Transverse colon (tissue), 4 donors: ENCODE measurements around the gene FREY1. TPM values are rescaled to one million over a fixed set of nuclear protein-coding genes. Genes with fewer than 3 reads are reported as not detected.
A peak's percentile ranks its signal among the peaks of the same experiment; 100 is the strongest.

Experiments used
- DNase-seq: peaks from one replicate; pipeline ENCODE4 v3.0.0-alpha.2; 2019
- H3K27ac ChIP-seq, 4 donors: fragments of 200-600 bp; sonication (generic); 2 replicates each; pipeline ENCODE4 v1.5.1; 2016 to 2018; ENCODE audit warnings: inconsistent platforms in 4 of 4
- H3K27me3 ChIP-seq: fragments of 200-600 bp; sonication (generic); 2 replicates; pipeline ENCODE4 v1.5.1; 2017; ENCODE audit warnings: inconsistent platforms
- H3K36me3 ChIP-seq, 4 donors: fragments of 200-600 bp; sonication (generic); 2 replicates each; pipeline ENCODE4 v1.5.1; 2017 to 2019; ENCODE audit warnings: inconsistent platforms in 4 of 4
- H3K4me1 ChIP-seq, 4 donors: fragments of 200-600 bp; sonication (generic); 2 replicates each; pipeline ENCODE4 v1.5.1; 2017 to 2020; ENCODE audit warnings: inconsistent platforms in 4 of 4
- H3K4me3 ChIP-seq, 4 donors: fragments of 200-600 bp; sonication (generic); 1 replicate in 1 of 4; 2 replicates in 3 of 4; pipeline versions ENCODE4 v1.5.1 to v1.6.1; 2017 to 2019; ENCODE audit warnings: inconsistent platforms in 4 of 4
- H3K9me3 ChIP-seq, 2 donors: fragments of 200-600 bp; sonication (generic); 2 replicates each; pipeline ENCODE4 v1.5.1; 2017 to 2019; ENCODE audit warnings: inconsistent platforms in 2 of 2
- CTCF ChIP-seq, 5 experiments: fragments of 200-600 bp in 3 of 5; fragments of 450-650 bp in 2 of 5; sonication (generic) in 3 of 5; IDR thresholded peaks; 1 replicate in 2 of 5; 2 replicates in 3 of 5; pipeline ENCODE4 v1.5.1; 2016 to 2017; ENCODE audit warnings: antibody characterized with exemption in 5 of 5, inconsistent platforms in 3 of 5, mild to moderate bottlenecking in 2 of 5, moderate library complexity in 1 of 5
- EP300 ChIP-seq: sonication (generic); formaldehyde crosslinking; IDR thresholded peaks from one replicate; pipeline ENCODE4 v1.6.1; 2017; ENCODE audit warnings: antibody characterized with exemption, low read depth
- POLR2A ChIP-seq: fragments of 450-650 bp; IDR thresholded peaks from one replicate; pipeline ENCODE4 v1.6.1; 2016; ENCODE audit warnings: antibody characterized with exemption, mild to moderate bottlenecking, moderate library complexity
- POLR2AphosphoS5 ChIP-seq, 3 donors: sonication (generic); formaldehyde crosslinking; IDR thresholded peaks; one replicate each; pipeline ENCODE4 v1.6.1; 2016; ENCODE audit warnings: antibody characterized with exemption in 3 of 3
- WGBS, 2 donors: methylation state at CpG; one replicate each; pipeline ENCODE4 v1.1.5; 2018; ENCODE audit warnings: low coverage in 1 of 2; 5-methylcytosine and 5-hydroxymethylcytosine counted together
- in situ Hi-C, 4 donors: fragments of 200-750 bp; cut with MboI; loops; one replicate each; pipeline versions ENCODE4 v1.15.0 to v1.15.1; 2017; ENCODE audit warnings: low sequenced_read_pairs in 3 of 4, low pct_ligation_motif_present in 1 of 4, low pct_unique_long_range_greater_than_20kb in 1 of 4
- intact Hi-C: fragments of 100-400 bp; cut with DNase I; formaldehyde crosslinking; loops from one replicate; pipeline ENCODE4 v1.15.1; 2023; ENCODE audit warnings: low total_unique reads
- total RNA-seq, 4 donors: library from RNA; depleted of rRNA; stranded (reverse); fragments of >200 nt; gene quantifications; one replicate each; pipeline ENCODE4 v1.1.0, GENCODE V29; 2016

Gene FREY1
- total RNA-seq, 4 donors from 2014 or later: 0.82 to 2.7 TPM; not detected in 2

- TF ChIP-seq EP300 (no peak), POLR2A (no peak), CTCF (IDR thresholded peaks at IDR 0.05) (no peak)
- Histone ChIP-seq H3K27me3 (no peaks in the 10 kb centered on the region), H3K36me3 (peaks cover 0 to 34% (median 7%) of the 10 kb centered on the region in 4 donors), H3K4me1 (peaks cover 0 to 4% (median 0%) of the 10 kb centered on the region in 4 donors), H3K4me3 (no peak overlapping the region), H3K9me3 (no peaks in the 10 kb centered on the region), H3K27ac (no peak overlapping the region)
- in situ Hi-C loops (no loop called here), intact Hi-C loops (no loop called here)
- DNase-seq: no peak
- WGBS, 2 donors: 89 to 100% methylated on average over 1 to 3 of the region's 3 CpGs
These were observed 29.2 kb downstream of the FREY1 start for GRCh38 chr11:45877845-45878244.

GRCh38 chr11:45877221-45877620, 29.9 kb downstream of the FREY1 start:
- H3K36me3 ChIP-seq: peaks cover 0 to 36% (median 7%) of the 10 kb centered on the region in 4 donors
- H3K4me1 ChIP-seq: peaks cover 0 to 4% (median 0%) of the 10 kb centered on the region in 4 donors
- no peaks in the 10 kb centered on the region for H3K9me3 ChIP-seq
- in situ Hi-C loops (no loop called here), intact Hi-C loops (no loop called here)
- H3K27me3 ChIP-seq: no peaks in the 10 kb centered on the region
- 80 to 87% methylated on average over 2 to 8 of the region's 8 CpGs for WGBS, 2 donors
- TF ChIP-seq CTCF (IDR thresholded peaks at IDR 0.05) (no peak), EP300 (no peak), POLR2A (no peak), POLR2AphosphoS5 (IDR thresholded peaks at IDR 0.05) (no peak)
- no peak overlapping the region for H3K4me3 ChIP-seq
- DNase-seq: no peak
- no peak overlapping the region for H3K27ac ChIP-seq

GRCh38 chr11:45876401-45876800, 30.7 kb downstream of the FREY1 start:
- no peak overlapping the region for H3K4me3 ChIP-seq
- H3K4me1 ChIP-seq: peaks cover 0 to 4% (median 0%) of the 10 kb centered on the region in 4 donors
- no peaks in the 10 kb centered on the region for H3K9me3 ChIP-seq
- intact Hi-C loops (no loop called here), in situ Hi-C loops (no loop called here)
- 77 to 90% methylated on average over 2 to 6 of the region's 6 CpGs for WGBS, 2 donors
- DNase-seq: no peak
- TF ChIP-seq CTCF (IDR thresholded peaks at IDR 0.05) (no peak), EP300 (no peak), POLR2A (no peak), POLR2AphosphoS5 (IDR thresholded peaks at IDR 0.05) (no peak)
- peaks cover 0 to 44% (median 8%) of the 10 kb centered on the region in 4 donors for H3K36me3 ChIP-seq
- H3K27me3 ChIP-seq: no peaks in the 10 kb centered on the region
- H3K27ac ChIP-seq: no peak overlapping the region

GRCh38 chr11:45872651-45873356, 34.3 kb downstream of the FREY1 start:
- TF ChIP-seq CTCF (IDR thresholded peaks at IDR 0.05): peak; percentile 34 to 62 (median 54)
- no peak for TF ChIP-seq EP300
- no peak for TF ChIP-seq POLR2AphosphoS5 (IDR thresholded peaks at IDR 0.05)
- no peak for TF ChIP-seq POLR2A
- 44 to 80% methylated on average over 2 to 9 of the region's 9 CpGs for WGBS, 2 donors
- Histone ChIP-seq H3K9me3 (no peaks in the 10 kb centered on the region), H3K4me1 (no peaks in the 10 kb centered on the region), H3K4me3 (no peak overlapping the region), H3K36me3 (peaks cover 0 to 57% (median 19%) of the 10 kb centered on the region in 4 donors), H3K27me3 (no peaks in the 10 kb centered on the region), H3K27ac (no peak overlapping the region)
- no peak for DNase-seq
- intact Hi-C loops (no loop called here), in situ Hi-C loops (no loop called here)
